Measurements from ENCODE around the gene AOPEP. TPM values are rescaled to one million over a fixed set of nuclear protein-coding genes. Genes with fewer than 3 reads are reported as not detected.

AOPEP gene
- total RNA-seq, 1 experiment from 2014 or later: 89.5 TPM

GRCh38 chr9:94950040-94950578 lies 223.6 kb downstream of the AOPEP start:
- H3K27ac Mint-ChIP-seq (ENCODE audit: unreplicated experiment): peak overlapping the region; percentile 63
- CTCF ChIA-PET: interaction anchor here (0.9 kb wide), 1 partner anchor 9 kb away, joined by 3 read pairs; no protein-coding TSS in a partner anchor
- TF ChIP-seq CTCF (IDR thresholded peaks at IDR 0.05; ENCODE audit: unreplicated experiment): no peak
- intact Hi-C loops (cut with micrococcal nuclease; ENCODE audit: unreplicated experiment): no loop called here
- DNase-seq: no peak
- H3K27me3 Mint-ChIP-seq (ENCODE audit: unreplicated experiment): no peaks in the 10 kb centered on the region
- H3K4me3 Mint-ChIP-seq (ENCODE audit: low read depth, unreplicated experiment): peak overlapping the region; percentile 21
- H3K4me1 Mint-ChIP-seq (ENCODE audit: low read depth, unreplicated experiment): peaks cover 69% of the 10 kb centered on the region
- no peaks in the 10 kb centered on the region for H3K36me3 Mint-ChIP-seq (ENCODE audit: insufficient read depth, unreplicated experiment)
- peaks cover 3% of the 10 kb centered on the region for H3K9me3 Mint-ChIP-seq (ENCODE audit: low read depth, unreplicated experiment)
- BruUV-seq (replicated peaks): no TSS peak

- intact Hi-C loops (cut with micrococcal nuclease; ENCODE audit: unreplicated experiment): no loop called here
- peak; percentile 58 for DNase-seq
- Mint-ChIP-seq H3K27ac (ENCODE audit: unreplicated experiment) (peak overlapping the region; percentile 63), H3K4me3 (ENCODE audit: low read depth, unreplicated experiment) (peak overlapping the region; percentile 21), H3K36me3 (ENCODE audit: insufficient read depth, unreplicated experiment) (no peaks in the 10 kb centered on the region), H3K9me3 (ENCODE audit: low read depth, unreplicated experiment) (peaks cover 3% of the 10 kb centered on the region), H3K4me1 (ENCODE audit: low read depth, unreplicated experiment) (peaks cover 63% of the 10 kb centered on the region), H3K27me3 (ENCODE audit: unreplicated experiment) (no peaks in the 10 kb centered on the region)
- CTCF ChIA-PET: interaction anchor here (0.9 kb wide), 1 partner anchor 9 kb away, joined by 3 read pairs; no protein-coding TSS in a partner anchor
- no TSS peak for BruUV-seq (replicated peaks)
- no peak for TF ChIP-seq CTCF (IDR thresholded peaks at IDR 0.05; ENCODE audit: unreplicated experiment)
Measured at GRCh38 chr9:94950579-94951323, 224.3 kb downstream of the AOPEP start.

- no TSS peak for BruUV-seq (replicated peaks)
- intact Hi-C loops (cut with micrococcal nuclease; ENCODE audit: unreplicated experiment): no loop called here
- no peak for TF ChIP-seq CTCF (IDR thresholded peaks at IDR 0.05; ENCODE audit: unreplicated experiment)
- peak overlapping the region; percentile 63 for H3K27ac Mint-ChIP-seq (ENCODE audit: unreplicated experiment)
- H3K9me3 Mint-ChIP-seq (ENCODE audit: low read depth, unreplicated experiment): peaks cover 3% of the 10 kb centered on the region
- peaks cover 55% of the 10 kb centered on the region for H3K4me1 Mint-ChIP-seq (ENCODE audit: low read depth, unreplicated experiment)
- no peaks in the 10 kb centered on the region for H3K36me3 Mint-ChIP-seq (ENCODE audit: insufficient read depth, unreplicated experiment)
- CTCF ChIA-PET: no interaction called here
- H3K27me3 Mint-ChIP-seq (ENCODE audit: unreplicated experiment): no peaks in the 10 kb centered on the region
- H3K4me3 Mint-ChIP-seq (ENCODE audit: low read depth, unreplicated experiment): no peak overlapping the region
- no peak for DNase-seq
Measured at GRCh38 chr9:94951324-94952135, 225.0 kb downstream of the AOPEP start.

GRCh38 chr9:94952565-94953373 lies 226.3 kb downstream of the AOPEP start:
- Mint-ChIP-seq H3K36me3 (ENCODE audit: insufficient read depth, unreplicated experiment) (no peaks in the 10 kb centered on the region), H3K27me3 (ENCODE audit: unreplicated experiment) (no peaks in the 10 kb centered on the region), H3K9me3 (ENCODE audit: low read depth, unreplicated experiment) (peaks cover 3% of the 10 kb centered on the region), H3K27ac (ENCODE audit: unreplicated experiment) (peak overlapping the region; percentile 23), H3K4me3 (ENCODE audit: low read depth, unreplicated experiment) (no peak overlapping the region), H3K4me1 (ENCODE audit: low read depth, unreplicated experiment) (peaks cover 50% of the 10 kb centered on the region)
- intact Hi-C loops (cut with micrococcal nuclease; ENCODE audit: unreplicated experiment): no loop called here
- BruUV-seq (replicated peaks): no TSS peak
- no peak for TF ChIP-seq CTCF (IDR thresholded peaks at IDR 0.05; ENCODE audit: unreplicated experiment)
- no peak for DNase-seq
- CTCF ChIA-PET: no interaction called here
